ENCODE measurements around the gene CD163L1. TPM values are rescaled to one million over a fixed set of nuclear protein-coding genes. Genes with fewer than 3 reads are reported as not detected.

The CD163L1 gene
- total RNA-seq (1 to 10 TPM in 9 of 10 donors, under 1 TPM in 1; 1.00 to 7.2 (median 2.5) TPM), polyA plus RNA-seq (1 to 10 TPM; 1.1 to 2.9 TPM)
- long read RNA-seq, donor 1, full-length matches to known transcripts = 1 of 1 reads
- long read RNA-seq, donor 1, partial matches to known transcripts = 0 of 1 reads
- long read RNA-seq, donor 1, other reads (novel, unspliced or antisense) = 0 of 1 reads
- long read RNA-seq, donor 2 = 0 reads
- long read RNA-seq, donor 3, partial matches to known transcripts = 1 of 2 reads
- long read RNA-seq, donor 3, other reads (novel, unspliced or antisense) = 1 of 2 reads

DNA sequence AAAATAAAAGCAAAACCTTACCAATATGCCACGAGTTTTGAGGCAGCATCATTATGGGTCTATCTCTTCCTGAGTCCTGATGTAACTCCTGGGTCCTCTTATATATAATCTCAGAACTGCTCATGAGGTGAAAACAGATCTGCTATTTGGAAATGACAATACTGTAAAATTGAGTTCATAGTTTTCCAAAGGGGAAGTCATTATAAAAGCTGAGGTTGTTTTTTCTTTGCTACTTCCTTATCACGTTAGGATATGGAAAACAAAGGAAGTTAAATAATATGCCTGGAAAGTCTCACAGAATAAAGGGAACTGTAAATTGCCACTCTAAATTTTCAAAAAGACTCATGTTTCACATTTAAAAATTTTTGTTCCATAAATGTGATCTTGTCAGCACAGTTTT, at the start of gene CD163L1:
CD163L1 (minus strand) TSS at position 78 of the 400 bp plus-strand sequence; CDS start at position 52, 26 bp downstream.
- Histone ChIP-seq H3K27ac (peak within 1 kb of the TSS in 1 of 10 donors; percentile 42), H3K9me3 (no peaks in the 10 kb centered on the region), H3K27me3 (peaks cover 0 to 33% (median 29%) of the 10 kb centered on the region in 7 donors), H3K36me3 (no peaks in the 10 kb centered on the region), H3K4me3 (peak within 1 kb of the TSS in 3 of 10 donors; percentile 2 to 22 (median 7)), H3K4me1 (peaks cover 0 to 6% (median 0%) of the 10 kb centered on the region in 9 donors)
- TF ChIP-seq, protein P1, sequence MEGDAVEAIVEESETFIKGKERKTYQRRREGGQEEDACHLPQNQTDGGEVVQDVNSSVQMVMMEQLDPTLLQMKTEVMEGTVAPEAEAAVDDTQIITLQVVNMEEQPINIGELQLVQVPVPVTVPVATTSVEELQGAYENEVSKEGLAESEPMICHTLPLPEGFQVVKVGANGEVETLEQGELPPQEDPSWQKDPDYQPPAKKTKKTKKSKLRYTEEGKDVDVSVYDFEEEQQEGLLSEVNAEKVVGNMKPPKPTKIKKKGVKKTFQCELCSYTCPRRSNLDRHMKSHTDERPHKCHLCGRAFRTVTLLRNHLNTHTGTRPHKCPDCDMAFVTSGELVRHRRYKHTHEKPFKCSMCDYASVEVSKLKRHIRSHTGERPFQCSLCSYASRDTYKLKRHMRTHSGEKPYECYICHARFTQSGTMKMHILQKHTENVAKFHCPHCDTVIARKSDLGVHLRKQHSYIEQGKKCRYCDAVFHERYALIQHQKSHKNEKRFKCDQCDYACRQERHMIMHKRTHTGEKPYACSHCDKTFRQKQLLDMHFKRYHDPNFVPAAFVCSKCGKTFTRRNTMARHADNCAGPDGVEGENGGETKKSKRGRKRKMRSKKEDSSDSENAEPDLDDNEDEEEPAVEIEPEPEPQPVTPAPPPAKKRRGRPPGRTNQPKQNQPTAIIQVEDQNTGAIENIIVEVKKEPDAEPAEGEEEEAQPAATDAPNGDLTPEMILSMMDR (IDR thresholded peaks at IDR 0.05) = no peak
- 41 to 62% methylated on average over 2 of the region's 2 CpGs for WGBS, 2 donors
- DNase-seq = no peak
- intact Hi-C loops (cut with DNase I) = no loop called here
- peak in 1 of 8 donors; percentile 48 for ATAC-seq

DNA sequence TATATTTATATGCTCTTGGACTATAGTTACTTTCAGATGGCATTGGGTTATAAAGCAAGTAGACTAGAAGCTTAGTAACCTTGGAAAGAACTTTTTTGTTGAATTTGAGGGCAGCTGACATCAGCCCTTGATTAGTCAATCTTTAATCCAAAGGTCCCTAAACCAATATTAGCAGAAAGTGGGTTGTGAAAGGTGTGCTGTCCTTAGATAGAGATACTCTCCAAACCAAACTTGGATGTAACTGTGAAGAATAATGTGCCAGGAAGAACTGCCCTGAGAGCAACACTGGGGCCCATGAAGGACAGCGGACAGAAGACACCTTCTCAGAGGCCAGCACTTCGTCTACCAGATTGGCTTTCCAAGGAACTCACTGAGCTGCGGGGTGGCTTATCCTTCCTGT, 49.1 kb upstream of the CD163L1 start:
- ATAC-seq = no peak
- H3K27me3 ChIP-seq = no peaks in the 10 kb centered on the region
- H3K4me1 ChIP-seq = peaks cover 0 to 10% (median 0%) of the 10 kb centered on the region in 9 donors
- 82 to 85% methylated on average over 3 of the region's 3 CpGs for WGBS, 2 donors
- TF ChIP-seq, protein P1 (IDR thresholded peaks at IDR 0.05) = no peak
- peak overlapping the region in 1 of 10 donors; percentile 54 for H3K27ac ChIP-seq
- peaks cover 0 to 61% (median 0%) of the 10 kb centered on the region in 9 donors for H3K36me3 ChIP-seq
- intact Hi-C loops (cut with DNase I) = no loop called here
- no peak for DNase-seq
- peaks cover 0 to 3% (median 0%) of the 10 kb centered on the region in 11 donors for H3K9me3 ChIP-seq
- H3K4me3 ChIP-seq = peak overlapping the region in 1 of 10 donors; percentile 30

DNA sequence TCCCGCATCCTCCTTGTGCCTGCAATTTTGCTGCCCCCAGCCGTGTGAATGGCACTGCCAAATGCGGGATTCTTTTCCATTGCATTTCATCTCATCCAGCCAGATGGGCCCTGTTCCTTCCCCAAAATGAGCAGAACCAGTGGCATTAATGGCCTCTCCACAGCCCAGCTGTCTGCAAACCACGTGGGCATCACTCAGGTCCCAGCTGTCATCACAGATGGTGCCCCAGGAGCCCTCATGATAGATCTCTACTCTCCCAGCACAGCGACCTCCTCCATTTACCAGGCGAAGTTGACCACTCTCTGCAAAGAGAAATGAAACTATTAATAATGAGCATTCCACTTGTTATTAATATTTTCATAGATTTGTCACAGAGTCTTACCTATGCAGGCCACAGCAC, 42.6 kb upstream of the CD163L1 start:
- DNase-seq (no peak), ATAC-seq (no peak)
- H3K36me3 ChIP-seq = peaks cover 0 to 81% (median 0%) of the 10 kb centered on the region in 9 donors
- H3K9me3 ChIP-seq = no peaks in the 10 kb centered on the region
- peaks cover 0 to 10% (median 0%) of the 10 kb centered on the region in 9 donors for H3K4me1 ChIP-seq
- no peak overlapping the region for H3K27ac ChIP-seq
- H3K4me3 ChIP-seq = no peak overlapping the region
- TF ChIP-seq, protein P1 (IDR thresholded peaks at IDR 0.05) = no peak
- H3K27me3 ChIP-seq = no peaks in the 10 kb centered on the region
- intact Hi-C loops (cut with DNase I) = no loop called here
- 80 to 87% methylated on average over 6 of the region's 6 CpGs for WGBS, 2 donors

DNA sequence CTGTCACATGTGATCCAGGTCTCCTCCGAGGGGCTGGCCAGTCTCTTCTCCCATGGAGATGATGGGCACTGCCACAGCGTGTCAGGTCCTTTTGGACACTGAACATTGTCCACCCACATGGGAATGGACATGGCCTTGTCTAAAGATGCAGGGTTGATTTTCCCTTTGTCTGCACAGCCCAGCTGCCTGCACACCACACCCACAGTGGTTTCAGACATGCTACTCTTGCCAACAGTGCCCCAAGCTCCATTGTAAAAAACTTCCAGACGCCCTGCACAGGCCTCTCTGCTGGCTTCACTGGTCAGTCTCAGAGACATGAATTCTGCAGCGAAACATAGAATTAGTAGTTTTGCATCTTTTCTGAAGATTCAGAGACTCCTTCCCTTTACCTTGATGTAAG, 41.1 kb upstream of the CD163L1 start:
- WGBS, 2 donors = 48 to 52% methylated on average over 4 of the region's 4 CpGs
- no peak for DNase-seq

More for the DNA sequence above, 41.1 kb upstream of the CD163L1 start:
- ATAC-seq = no peak
- no peak overlapping the region for H3K27ac ChIP-seq
- TF ChIP-seq, protein P1 (IDR thresholded peaks at IDR 0.05) = no peak
- intact Hi-C loops (cut with DNase I) = no loop called here
- peaks cover 0 to 10% (median 0%) of the 10 kb centered on the region in 9 donors for H3K4me1 ChIP-seq
- no peak overlapping the region for H3K4me3 ChIP-seq
- H3K36me3 ChIP-seq = peaks cover 0 to 89% (median 0%) of the 10 kb centered on the region in 9 donors
- H3K9me3 ChIP-seq = no peaks in the 10 kb centered on the region
- H3K27me3 ChIP-seq = no peaks in the 10 kb centered on the region

All from heart right ventricle (tissue), 16 donors.